Endothelial cell of umbilical vein (primary cell): ENCODE data around the gene ACSS1. TPM values are rescaled to one million over a fixed set of nuclear protein-coding genes. Genes with fewer than 3 reads are reported as not detected.

Source experiments
- BruUV-seq: library from RNA; stranded (reverse); fragments of 400-500 nt; replicated peaks from 2 replicates; lab custom pipeline; 2021; lab: Mats Ljungman, UMichigan
- CTCF ChIA-PET: fragments of 300-600, 350-600 bp; sonication (Branson Sonifier 250); formaldehyde crosslinking; loops from one replicate; lab custom pipeline; 2021; ENCODE audit warnings: antibody characterized with exemption, inconsistent platforms; lab: Charles Lee
- POLR2A ChIA-PET: fragments of 300-600, 350-600 bp; sonication (Branson Sonifier 250); formaldehyde crosslinking; loops from one replicate; lab custom pipeline; 2021; ENCODE audit warnings: antibody characterized with exemption, inconsistent platforms; lab: Charles Lee
- DNase-seq: peaks from one replicate; pipeline ENCODE4 v3.0.0-alpha.2; 2011; ENCODE audit warnings: low read depth, low spot score
- FAIRE-seq: peaks from 2 replicates; lab custom pipeline; 2011; peaks lifted over from hg19 to GRCh38; lab: Jason Lieb, UNC
- H2AFZ ChIP-seq: 2 replicates; pipeline ENCODE4 v1.6.0; 2012; ENCODE audit warnings: low read depth, low read length, control low read depth, inconsistent platforms
- H3K27ac ChIP-seq: 2 replicates; pipeline ENCODE4 v1.5.1; 2011; ENCODE audit warnings: low read depth, mild to moderate bottlenecking, control low read depth, low read length, moderate library complexity; ENCODE audit not compliant: insufficient read depth
- H3K27me3 ChIP-seq, 2 experiments: 2 replicates each; pipeline versions ENCODE4 v1.6.0 to v1.6.1; 2011; ENCODE audit warnings: low read length in 2 of 2, mixed read lengths in 1 of 2; ENCODE audit not compliant: control insufficient read depth in 2 of 2, insufficient read depth in 2 of 2
- H3K36me3 ChIP-seq, 2 experiments: 2 replicates in 1 of 2; 3 replicates in 1 of 2; pipeline ENCODE4 v1.5.1; 2011; ENCODE audit warnings: low read length in 2 of 2, mild to moderate bottlenecking in 1 of 2, moderate library complexity in 1 of 2; ENCODE audit not compliant: control insufficient read depth in 2 of 2, insufficient read depth in 2 of 2; ENCODE audit errors: extremely low read depth in 1 of 2
- H3K4me1 ChIP-seq: 3 replicates; pipeline ENCODE4 v1.5.1; 2011; ENCODE audit warnings: mild to moderate bottlenecking, low read length; ENCODE audit not compliant: control insufficient read depth, insufficient read depth; ENCODE audit errors: extremely low read depth
- H3K4me2 ChIP-seq: 2 replicates; pipeline ENCODE4 v1.6.1; 2011; ENCODE audit warnings: low read length, control low read depth, mixed read lengths; ENCODE audit not compliant: insufficient read depth
- H3K4me3 ChIP-seq, 3 experiments: fragments of 200-600 bp in 1 of 3; sonication (generic), shearing (Covaris generic) in 1 of 3; replicated peaks in 1 of 3; 2 replicates each; pipeline ENCODE4 v1.5.1; 2011 to 2016; ENCODE audit warnings: control low read depth in 3 of 3, low read length in 3 of 3, mild to moderate bottlenecking in 2 of 3, inconsistent platforms in 1 of 3, low read depth in 1 of 3, moderate library complexity in 1 of 3; ENCODE audit not compliant: insufficient read depth in 1 of 3
- H3K79me2 ChIP-seq: 2 replicates; pipeline ENCODE4 v1.6.0; 2012; ENCODE audit warnings: low read length, inconsistent platforms; ENCODE audit not compliant: control insufficient read depth, insufficient read depth
- H3K9ac ChIP-seq: replicated peaks from 2 replicates; pipeline ENCODE3; 2011; ENCODE audit warnings: low read length, control low read depth; ENCODE audit not compliant: insufficient read depth; ENCODE audit errors: extremely low read depth
- H3K9me1 ChIP-seq: replicated peaks from 3 replicates; pipeline ENCODE4 v1.6.0; 2011; ENCODE audit warnings: mild to moderate bottlenecking, low read length; ENCODE audit not compliant: control insufficient read depth, insufficient read depth; ENCODE audit errors: extremely low read depth
- H3K9me3 ChIP-seq: replicated peaks from 2 replicates; pipeline ENCODE4 v1.5.1; 2012; ENCODE audit warnings: low read length, inconsistent platforms; ENCODE audit not compliant: control insufficient read depth, insufficient read depth
- H4K20me1 ChIP-seq: replicated peaks from 2 replicates; pipeline ENCODE3; 2011; ENCODE audit warnings: mild to moderate bottlenecking, low read length; ENCODE audit not compliant: control insufficient read depth, insufficient read depth; ENCODE audit errors: extremely low read depth
- CTCF ChIP-seq, 2 donors: IDR thresholded peaks; 1 replicate in 1 of 2; 2 replicates in 1 of 2; pipeline ENCODE4 v1.5.1; 2011; ENCODE audit warnings: low read length in 2 of 2, mild to moderate bottlenecking in 2 of 2, moderate library complexity in 2 of 2, control low read depth in 1 of 2, inconsistent platforms in 1 of 2, low read depth in 1 of 2; ENCODE audit not compliant: insufficient read depth in 1 of 2; ENCODE audit errors: extremely low read depth in 1 of 2
- EZH2 ChIP-seq: IDR thresholded peaks from 2 replicates; pipeline ENCODE4 v1.6.1; 2012; ENCODE audit warnings: borderline replicate concordance, low read depth, mild to moderate bottlenecking, moderate library complexity, low read length, inconsistent platforms; ENCODE audit not compliant: severe bottlenecking
- FOS ChIP-seq: IDR thresholded peaks from 2 replicates; pipeline ENCODE4 v1.6.1; 2011; ENCODE audit warnings: mild to moderate bottlenecking, low read length, moderate library complexity, borderline replicate concordance; ENCODE audit not compliant: insufficient read depth
- GATA2 ChIP-seq: IDR thresholded peaks from 2 replicates; pipeline ENCODE4 v1.7.0; 2011; ENCODE audit warnings: low read depth, mild to moderate bottlenecking, moderate library complexity, mixed read lengths, low read length; ENCODE audit not compliant: insufficient read length, insufficient read depth
- JUN ChIP-seq: IDR thresholded peaks from 2 replicates; pipeline ENCODE4 v1.6.1; 2011; ENCODE audit warnings: borderline replicate concordance, low read depth; ENCODE audit not compliant: insufficient read length, insufficient read depth
- MAX ChIP-seq: IDR thresholded peaks from 2 replicates; pipeline ENCODE4 v1.6.1; 2011; ENCODE audit not compliant: insufficient read depth, insufficient read length
- MYC ChIP-seq: IDR thresholded peaks from one replicate; pipeline ENCODE4 v1.6.1; 2011; ENCODE audit warnings: mild to moderate bottlenecking, low read depth, low read length
- POLR2A ChIP-seq: IDR thresholded peaks from 2 replicates; pipeline ENCODE4 v1.6.1; 2012; ENCODE audit warnings: low read depth, mild to moderate bottlenecking, control low read depth, low read length
- POLR2AphosphoS5 ChIP-seq: IDR thresholded peaks from 2 replicates; pipeline ENCODE4 v1.6.1; 2012; ENCODE audit warnings: low read depth, mild to moderate bottlenecking, control low read depth, low read length, moderate library complexity; ENCODE audit not compliant: insufficient read depth
- dilution Hi-C: fragments of 300-500 bp; cut with MboI; formaldehyde crosslinking; loops from one replicate; pipeline ENCODE4 v1.15.0; 2019; ENCODE audit warnings: low sequenced_read_pairs; ENCODE audit not compliant: extremely low pct_ligation_motif_present
- intact Hi-C: fragments of 100-400 bp; cut with micrococcal nuclease; formaldehyde crosslinking; loops from one replicate; pipeline ENCODE4 v1.10.0; 2022
- polyA plus RNA-seq, 4 experiments: library from polyadenylated mRNA; depleted of rRNA in 3 of 4; stranded (reverse) in 3 of 4; unstranded in 1 of 4; fragments of >200 nt; gene quantifications; 2 replicates each; pipeline versions ENCODE4 v1.2.1 to v1.2.3, GENCODE V29; 2011 to 2012; ENCODE audit warnings: missing spikeins in 1 of 4
- total RNA-seq: library from RNA; stranded (reverse); gene quantifications from 2 replicates; pipeline ENCODE4 v1.2.3, GENCODE V29; 2021

The ACSS1 gene
- total and polyA plus RNA-seq, 2 donors (not counting 3 experiments of a cell fraction or from before 2014, with no cell fraction given) = 6.2 to 17.9 TPM

- H3K9me1 ChIP-seq = no peaks in the 10 kb centered on the region
- H3K79me2 ChIP-seq = no peaks in the 10 kb centered on the region
- no peak overlapping the region for H3K27ac ChIP-seq
- peaks cover 2% of the 10 kb centered on the region for H3K4me1 ChIP-seq
- no peak for TF ChIP-seq CTCF (IDR thresholded peaks at IDR 0.05; ENCODE audit: extremely low read depth in 1 of 2, insufficient read depth in 1 of 2, low read depth in 1 of 2, low read length in 2 of 2)
- no peak for TF ChIP-seq GATA2
- no peak for TF ChIP-seq JUN
- TF ChIP-seq POLR2AphosphoS5 = no peak
- TF ChIP-seq MYC = no peak
- TF ChIP-seq FOS = no peak
- TF ChIP-seq EZH2 = no peak
- no peak for TF ChIP-seq POLR2A
- no peak for TF ChIP-seq MAX
- H3K4me3 ChIP-seq = no peak overlapping the region
- CTCF ChIA-PET = no interaction called here
- no peaks in the 10 kb centered on the region for H3K27me3 ChIP-seq
- no peak overlapping the region for H3K9ac ChIP-seq
- POLR2A ChIA-PET = no interaction called here
- H2AFZ ChIP-seq = no peak overlapping the region
- BruUV-seq = no TSS peak
- no peaks in the 10 kb centered on the region for H4K20me1 ChIP-seq
- dilution Hi-C loops = no loop called here
- H3K36me3 ChIP-seq = no peaks in the 10 kb centered on the region
- FAIRE-seq (no peak), DNase-seq (no peak)
- intact Hi-C loops = no loop called here
- no peaks in the 10 kb centered on the region for H3K9me3 ChIP-seq
- H3K4me2 ChIP-seq = no peak overlapping the region
Measured at GRCh38 chr20:25030649-25031207, 27.2 kb downstream of the ACSS1 start.
